HG02642 (cell line): Measurements from ENCODE around the gene RFTN1.

Source experiments
- ATAC-seq: cut with Tn5 transposase; IDR thresholded peaks from one replicate; pipeline ENCODE4 v1.9.1; 2021; ENCODE audit warnings: mild to moderate bottlenecking; ENCODE audit not compliant: unreplicated experiment, poor library complexity

RFTN1 gene

DNA sequence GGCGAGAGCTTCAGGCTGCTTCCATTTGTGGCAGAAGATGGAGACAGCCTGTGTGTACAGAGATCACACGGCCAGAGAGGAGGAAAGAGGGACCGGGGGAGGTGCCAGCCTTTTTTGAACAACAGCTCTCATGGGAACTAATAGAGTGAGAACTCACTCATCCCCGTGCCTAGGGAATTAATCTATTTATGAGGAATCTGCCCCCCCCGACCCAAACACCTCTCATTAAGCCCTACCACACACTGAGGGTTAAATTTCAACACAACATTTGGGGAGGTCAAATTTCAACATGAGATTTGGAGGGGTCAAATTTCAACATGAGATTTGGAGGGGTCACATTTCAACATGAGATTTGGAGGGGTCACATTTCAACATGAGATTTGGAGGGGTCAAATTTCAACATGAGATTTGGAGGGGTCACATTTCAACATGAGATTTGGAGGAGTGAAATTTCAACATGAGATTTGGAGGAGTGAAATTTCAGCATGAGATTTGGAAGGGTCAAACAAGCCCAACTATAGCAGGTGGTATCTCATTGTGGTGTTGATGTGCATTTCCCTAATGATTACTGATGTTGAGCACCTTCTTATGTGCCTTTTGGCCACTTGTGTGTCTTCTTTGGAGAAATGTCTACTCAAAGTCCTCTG lies 20.6 kb upstream of the RFTN1 start:
- no peak for ATAC-seq

DNA sequence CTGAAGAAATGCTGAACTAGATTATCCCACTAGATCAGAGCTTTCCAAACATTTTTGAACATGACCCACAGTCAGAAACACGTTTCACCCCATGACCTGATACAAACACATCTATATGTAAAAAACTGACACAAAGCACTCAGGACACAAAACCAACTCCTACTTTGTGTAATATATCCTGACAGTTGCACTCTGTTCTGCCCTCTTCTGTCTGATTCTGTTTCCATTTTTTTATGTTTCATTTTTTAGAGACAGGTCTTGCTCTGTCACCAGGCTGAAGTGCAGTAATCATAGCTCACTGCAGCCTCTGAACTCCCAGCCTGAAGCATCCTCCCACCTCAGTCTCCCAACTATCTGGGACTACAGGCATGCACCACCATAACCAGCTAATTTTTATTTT lies 15.8 kb upstream of the RFTN1 start:
- ATAC-seq, result no peak

DNA sequence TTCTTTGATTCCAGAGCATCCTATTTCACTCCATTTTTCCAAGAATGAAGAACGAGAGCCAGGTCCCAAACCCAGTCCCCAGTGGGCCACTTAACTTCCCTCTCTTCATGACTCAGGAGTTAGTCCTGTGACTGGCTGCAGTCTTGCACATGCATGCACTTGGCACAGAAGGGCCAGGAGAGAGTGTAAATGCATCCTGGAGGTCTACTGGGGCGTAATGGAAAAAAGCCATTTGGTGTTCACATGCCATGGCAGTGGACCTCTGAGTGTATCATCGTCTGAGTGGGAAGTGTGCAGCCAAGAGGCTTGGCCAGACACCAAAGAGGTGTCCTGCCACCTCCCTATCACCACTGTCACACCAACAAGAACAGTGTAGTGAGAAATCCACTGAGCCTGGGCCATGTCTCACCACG lies 15.1 kb upstream of the RFTN1 start:
- ATAC-seq, result no peak

DNA sequence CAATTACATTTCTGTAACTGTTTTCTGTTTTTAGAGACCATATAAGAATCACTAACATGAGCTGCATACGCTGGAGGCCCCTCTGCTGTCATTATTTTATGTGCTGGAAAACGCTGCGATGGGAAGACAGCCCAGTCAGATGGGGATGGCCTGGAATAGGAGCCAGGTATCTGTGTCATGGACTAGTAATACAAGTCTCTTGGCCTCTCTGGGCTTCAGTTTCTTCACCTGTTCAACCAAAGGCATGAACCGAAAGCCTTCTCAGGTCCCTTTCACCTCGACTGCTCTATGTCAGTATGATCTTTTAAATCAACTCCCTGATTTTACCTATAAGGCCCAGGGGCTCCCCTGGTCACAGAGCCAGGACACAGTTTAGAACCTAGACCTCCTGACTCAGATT lies 14.6 kb upstream of the RFTN1 start:
- ATAC-seq, result no peak

DNA sequence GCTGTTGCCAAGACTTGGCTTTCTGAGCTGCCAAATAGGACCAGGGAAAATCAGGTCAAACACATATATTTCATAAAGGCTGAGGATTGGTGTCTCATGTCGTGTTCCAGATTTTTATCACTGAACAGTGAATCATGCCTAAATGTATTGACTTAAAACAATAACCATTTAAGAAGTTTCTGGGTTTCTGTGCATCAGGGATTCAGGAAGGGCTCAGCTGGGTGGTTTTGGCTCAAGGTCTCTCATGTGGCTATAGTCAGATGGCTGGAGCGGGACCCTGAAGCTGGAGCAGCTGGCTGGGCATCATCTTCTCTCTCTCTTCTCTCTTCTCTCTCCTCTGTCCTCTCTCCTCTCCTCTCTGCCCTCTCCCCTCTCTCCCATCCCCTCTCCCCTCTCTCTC lies 10.7 kb upstream of the RFTN1 start:
- ATAC-seq, result no peak

DNA sequence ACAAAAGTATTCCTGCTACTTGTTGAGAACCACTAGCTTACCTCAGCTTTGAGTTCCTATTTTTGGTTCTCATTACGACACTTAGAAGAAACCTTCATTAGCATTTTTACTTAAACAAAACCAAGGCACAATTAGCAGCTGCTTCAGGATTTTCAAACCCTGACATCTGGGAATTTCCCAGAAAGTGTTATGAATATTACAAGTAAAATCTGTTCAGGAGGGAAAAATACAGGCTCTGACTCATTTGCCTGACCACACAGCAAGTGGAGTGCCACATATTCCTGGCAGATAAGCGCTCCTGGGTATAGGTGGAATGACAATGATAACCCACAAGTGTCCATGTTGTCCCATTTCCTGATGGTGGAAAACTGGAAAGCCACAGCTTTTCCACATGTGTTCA lies 10.3 kb upstream of the RFTN1 start:
- ATAC-seq, result no peak

DNA sequence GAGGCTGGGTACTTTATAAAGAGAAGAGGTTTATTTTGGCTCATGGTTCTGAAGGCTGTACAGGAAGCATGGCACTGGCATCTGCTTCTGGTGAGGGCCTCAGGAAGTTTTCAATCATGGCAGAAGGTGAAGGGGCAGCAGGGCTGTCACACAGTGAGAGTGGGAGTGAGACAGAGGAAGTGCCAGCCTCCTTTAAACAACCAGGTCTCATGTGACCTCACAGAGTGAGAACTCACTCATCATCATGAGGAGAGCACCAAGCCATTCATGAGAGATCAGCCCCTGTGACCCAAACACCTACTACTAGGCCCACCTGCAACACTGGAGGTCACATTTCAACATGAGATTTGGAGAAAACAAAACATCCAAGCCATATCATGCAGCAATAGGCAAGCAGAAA lies 9.3 kb upstream of the RFTN1 start:
- ATAC-seq, result no peak

DNA sequence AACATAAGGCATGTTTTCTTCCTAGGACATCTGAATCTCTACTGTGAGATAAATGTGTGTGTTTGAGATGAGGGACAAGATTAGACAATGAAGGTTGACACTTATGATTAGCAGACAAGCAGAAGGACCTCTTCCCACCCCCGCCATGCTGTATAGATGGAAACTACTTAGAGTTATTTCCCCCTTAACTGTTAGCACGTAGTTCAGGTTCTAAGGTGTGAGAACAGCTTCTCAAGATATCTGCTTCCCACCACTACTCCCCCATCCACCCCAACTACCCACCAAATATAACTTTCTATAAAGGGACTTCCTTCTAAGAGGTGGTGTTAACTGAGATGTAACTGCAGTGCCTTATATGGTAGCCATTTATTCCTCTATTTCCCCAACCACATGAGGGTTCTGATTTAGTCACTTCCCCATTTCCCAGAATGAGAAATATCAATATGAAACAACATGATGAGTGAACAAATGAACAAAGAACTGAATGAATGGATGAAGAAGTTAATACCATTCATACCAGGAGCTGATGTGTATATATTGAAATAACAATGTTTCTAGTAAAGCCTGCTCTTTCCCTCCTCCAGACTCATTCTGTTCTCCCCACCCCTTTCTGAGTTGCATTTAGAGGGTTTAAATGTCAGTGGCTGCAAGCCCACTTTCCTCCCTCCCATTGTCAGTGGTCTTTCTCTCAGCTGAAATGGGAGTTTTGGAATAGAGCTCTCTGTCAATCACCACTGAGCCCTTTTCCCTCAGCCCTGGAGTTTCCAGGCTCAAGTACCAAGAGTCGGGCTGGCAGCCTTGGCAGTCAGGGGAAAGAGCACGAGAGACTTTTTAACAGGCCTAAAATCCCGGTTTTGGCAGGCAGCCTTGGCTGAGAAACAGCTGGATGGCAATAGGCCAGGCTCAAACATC lies 7.7 kb upstream of the RFTN1 start:
- peak; percentile 59 for ATAC-seq

DNA sequence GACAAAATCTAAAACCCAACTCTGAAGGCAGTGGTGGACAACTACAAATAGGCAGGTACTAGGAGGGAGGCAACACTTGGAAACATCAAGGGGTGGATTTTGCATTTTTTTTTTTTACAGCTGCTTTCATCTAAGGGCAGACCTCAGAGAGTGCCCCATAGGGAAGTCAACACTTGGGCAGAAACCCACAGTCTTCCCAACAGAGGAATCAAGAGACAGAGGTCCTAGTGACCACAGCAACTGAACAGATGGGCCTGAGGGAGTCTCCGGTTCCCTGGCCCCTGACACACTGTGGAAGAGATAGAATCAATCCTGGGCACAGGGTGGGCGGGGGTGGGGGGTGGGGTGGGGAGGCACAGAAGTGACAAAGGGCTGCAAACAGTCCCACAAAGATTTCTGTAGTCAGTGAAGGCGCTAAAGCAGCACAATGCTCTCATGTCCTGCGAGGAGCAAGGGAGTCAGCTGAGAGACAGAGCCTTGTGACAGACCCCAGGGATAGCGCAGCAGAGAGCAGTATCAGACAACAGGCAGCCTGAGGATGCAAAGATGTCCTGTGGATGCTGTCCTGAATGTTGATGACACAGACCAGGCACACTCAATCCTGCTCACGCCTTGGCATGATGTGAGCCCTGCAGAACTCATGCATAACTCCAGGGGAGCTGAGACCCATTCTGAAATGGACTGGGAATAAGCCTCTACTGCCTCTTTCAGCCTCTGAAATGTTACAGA lies 6.9 kb upstream of the RFTN1 start:
- ATAC-seq, result no peak

DNA sequence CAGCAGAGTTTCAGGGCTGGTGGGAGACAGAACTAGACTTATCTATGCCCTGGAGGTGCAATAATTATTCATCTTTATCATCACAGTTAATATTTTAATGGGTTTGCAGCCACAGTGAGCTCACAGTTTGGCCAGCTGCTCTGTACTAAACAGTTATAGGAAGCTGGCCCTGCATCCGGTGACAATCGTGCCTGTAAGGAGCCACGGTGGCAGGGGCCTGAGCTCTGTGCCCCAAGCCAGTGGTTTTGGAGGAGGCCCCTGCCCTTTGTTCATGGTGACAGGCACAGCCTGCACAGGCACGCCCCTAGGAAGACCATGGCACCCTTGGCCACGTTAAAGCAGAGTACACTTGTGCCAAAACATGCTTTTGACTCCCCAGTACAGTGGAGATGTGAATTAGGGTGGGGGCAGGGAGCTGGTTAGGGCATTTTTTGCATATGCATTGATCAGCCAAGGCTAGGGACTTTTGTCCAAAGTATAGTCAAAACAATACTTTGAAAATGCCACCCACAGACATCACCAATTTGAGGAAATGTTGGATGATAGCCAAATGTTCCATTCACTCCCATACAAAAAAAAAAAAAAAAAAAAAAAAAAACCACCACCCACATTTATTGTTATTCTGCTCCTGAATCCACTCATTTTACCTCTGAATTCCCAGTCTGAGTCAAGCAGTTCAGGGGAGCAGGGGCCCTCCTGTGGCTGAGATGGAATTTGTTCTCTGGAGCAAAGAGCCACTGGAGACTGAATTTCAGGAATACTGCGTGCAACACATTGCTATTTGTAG lies 3.4 kb upstream of the RFTN1 start:
- peak; percentile 13 for ATAC-seq

DNA sequence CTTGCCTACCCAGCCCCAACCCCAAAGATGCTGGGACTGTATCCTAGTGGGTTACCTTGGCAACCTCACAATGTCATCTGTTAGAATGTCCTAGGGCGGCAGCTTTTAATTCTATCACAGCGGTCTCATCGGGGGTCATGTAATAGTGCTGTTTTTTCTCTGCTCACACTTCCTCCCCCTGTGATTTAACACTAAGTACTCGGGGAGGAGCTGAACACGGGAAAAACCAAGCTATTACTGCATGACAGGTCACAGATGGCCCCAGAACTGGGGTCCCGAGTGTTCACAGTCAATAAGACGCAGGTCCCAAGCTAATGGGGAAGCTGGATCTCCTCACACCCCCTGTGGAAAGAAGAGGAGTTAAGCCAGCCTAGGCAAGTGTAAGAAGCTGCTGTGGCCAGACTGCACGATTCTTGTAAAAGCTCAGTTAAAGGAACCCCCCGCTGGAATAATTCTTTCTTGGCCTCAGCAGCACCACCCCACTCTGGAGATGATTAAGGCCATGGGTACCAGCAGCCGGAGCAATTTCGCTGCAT lies 2.5 kb upstream of the RFTN1 start:
- no peak for ATAC-seq

DNA sequence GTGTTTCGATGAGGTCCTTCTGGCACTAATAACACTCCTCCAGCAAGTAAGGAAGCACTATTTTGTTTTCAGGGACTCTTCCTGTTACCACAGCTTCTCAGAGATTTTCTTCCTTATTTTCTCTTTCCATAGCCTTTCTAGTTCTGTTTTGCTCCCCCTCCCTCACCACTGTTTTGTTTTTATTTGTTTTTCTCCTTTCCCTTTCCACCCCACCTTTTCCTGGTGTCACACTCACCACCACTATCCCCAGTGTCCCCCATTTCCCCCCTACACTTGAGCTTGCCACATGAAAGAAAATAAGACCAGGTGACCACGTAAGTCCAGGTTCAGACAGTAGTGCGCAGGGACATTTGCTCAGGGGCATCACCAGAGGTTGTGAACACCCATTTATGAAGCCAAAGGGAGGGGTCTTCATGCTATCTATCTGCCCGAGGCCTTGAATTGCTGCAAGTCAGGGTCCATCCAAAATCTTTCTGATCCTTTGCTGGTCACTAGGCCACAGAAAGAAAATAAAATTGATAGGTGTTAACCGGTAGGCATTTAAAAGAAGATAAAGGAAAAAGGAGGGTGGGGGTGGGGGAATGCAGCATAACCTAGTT lies 1.4 kb upstream of the RFTN1 start:
- no peak for ATAC-seq

DNA sequence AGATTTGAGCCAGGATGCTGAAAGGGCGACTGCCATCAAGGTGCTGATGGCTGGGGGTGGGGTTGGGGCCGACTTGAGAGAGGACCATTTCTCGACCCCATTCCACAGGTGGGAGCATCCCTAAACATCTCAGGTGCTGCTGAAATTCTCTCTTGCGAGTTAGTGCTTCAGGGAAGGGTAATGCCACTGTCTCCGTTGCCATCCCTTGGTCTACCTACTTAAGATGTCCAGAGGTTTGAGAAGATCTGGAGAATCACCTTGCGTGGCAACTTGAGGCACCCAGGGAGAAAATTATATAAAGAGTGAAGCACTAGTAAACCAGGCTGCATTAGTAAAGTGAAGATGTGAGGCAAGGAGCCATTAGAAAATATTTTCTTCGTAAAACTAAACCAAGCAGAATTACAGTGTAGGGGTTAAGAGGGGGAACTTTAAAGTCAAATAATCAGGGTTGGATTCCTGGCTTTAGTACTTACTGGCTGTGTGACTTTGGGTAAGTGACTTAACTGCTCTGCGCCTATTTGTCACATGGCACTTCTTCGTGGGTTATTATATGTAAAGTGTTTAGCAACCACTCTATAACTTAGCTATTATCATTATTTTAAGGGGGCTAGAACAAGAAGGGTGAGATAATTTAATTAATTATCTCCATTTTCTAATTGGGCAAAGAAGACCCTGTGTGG lies 662 bp upstream of the RFTN1 start:
- ATAC-seq, result no peak

DNA sequence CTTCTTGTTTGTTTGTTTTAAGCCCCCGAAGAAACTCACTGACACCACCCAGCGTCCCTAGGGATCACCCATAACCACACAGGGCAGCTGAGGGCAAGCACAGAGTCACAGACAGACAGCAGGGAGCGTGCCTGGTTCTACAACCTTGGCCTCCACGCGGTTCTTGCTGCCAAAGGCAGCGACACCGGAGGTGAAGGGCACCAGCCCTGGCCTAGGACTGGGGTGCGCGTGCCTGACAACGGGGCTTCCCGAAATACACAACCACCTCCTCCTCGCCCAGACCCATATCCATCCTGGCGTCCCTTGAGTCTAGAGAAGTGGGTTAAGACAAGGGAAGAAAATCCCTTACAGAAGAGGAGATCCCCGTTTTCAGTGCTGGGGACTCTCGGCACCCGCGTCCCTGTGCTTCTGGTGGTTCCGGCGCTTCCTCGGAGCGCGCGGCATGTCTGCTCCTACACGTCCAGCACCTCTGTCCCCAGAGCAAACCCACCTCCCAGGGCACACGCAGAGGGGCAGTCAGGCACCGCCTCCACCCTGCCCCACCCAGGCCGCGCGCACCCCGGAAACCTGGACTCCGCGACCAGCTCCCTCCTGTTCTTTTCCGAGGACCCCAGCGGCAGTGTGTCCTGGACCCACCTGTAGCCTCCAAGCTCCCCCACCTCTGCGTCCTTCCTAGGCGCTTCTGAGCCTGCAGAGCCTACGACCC lies 911 bp downstream of the RFTN1 start:
- ATAC-seq, result peak; percentile 17

DNA sequence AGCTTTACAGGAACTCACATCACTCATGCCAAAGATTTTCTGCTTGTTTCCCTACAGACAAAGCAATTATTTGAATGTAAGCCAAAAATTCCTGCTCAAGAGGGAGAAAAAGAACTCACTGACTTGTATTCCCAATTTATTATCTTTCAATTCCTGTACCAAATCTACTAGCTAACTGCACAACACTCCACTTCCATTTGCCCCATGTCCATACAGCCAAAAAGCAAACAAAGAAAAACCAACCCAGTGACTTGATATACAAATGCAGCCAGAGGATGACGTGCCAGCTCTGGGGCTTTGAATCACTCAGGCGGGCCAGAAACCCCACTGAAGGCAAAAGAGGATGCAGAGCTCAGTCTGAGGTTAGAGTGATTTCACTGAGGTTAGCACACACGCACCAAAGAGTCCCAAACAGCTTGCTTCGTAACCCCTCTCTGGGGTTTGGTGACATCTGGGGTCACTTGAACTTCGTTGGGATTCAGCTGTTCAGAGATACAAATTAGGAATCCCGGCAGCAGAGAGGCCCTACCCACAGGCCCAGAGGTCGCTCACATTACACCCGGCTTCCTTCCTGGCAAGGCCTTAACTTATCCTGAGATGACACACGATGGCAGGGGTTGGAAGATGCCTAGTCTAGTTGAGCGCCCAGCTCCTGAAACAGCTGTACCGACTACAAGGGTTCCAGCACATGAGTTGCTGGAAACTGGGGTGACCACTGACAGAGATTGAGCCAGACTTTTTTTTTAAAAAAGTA lies 1.6 kb downstream of the RFTN1 start:
- ATAC-seq, result peak; percentile 51

DNA sequence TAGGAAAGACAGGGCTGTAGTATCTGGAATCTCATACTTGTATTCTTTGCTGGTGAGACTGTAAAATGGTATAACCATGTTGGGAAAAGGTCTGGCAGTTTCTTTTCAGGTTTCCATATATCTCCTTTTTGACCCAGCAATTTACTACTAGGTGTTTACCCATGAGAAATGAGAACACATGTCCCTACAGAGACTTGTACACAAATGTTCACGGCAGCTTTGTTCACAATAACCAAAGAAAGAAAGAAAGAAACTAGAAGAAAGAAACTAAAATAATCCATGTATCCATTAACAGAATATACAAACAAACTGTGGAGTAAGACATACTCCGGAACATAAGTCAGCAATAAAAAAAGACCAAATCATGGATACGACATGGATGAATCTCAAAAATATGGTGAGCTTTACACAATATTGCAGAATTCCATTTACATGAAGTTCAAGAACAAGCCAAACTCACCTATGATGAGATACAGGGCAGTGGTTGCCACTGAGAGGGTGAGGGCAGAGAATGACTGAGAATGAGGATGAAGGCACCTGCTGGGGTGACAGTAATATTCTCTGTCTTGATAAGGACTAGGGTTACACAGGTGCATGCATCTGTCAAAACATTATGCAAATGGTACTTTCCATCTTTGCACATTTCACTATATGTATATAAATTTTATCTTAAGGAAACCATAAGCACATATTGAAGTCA lies 2.7 kb downstream of the RFTN1 start:
- peak; percentile 17 for ATAC-seq
